Measurements from ENCODE around the gene APOLD1.
"Not testable (repeated sequence)": the region's sequence is repeated elsewhere in the genome, so short reads cannot be mapped to it uniquely, and the experiment has no call there.

APOLD1 gene

DNA sequence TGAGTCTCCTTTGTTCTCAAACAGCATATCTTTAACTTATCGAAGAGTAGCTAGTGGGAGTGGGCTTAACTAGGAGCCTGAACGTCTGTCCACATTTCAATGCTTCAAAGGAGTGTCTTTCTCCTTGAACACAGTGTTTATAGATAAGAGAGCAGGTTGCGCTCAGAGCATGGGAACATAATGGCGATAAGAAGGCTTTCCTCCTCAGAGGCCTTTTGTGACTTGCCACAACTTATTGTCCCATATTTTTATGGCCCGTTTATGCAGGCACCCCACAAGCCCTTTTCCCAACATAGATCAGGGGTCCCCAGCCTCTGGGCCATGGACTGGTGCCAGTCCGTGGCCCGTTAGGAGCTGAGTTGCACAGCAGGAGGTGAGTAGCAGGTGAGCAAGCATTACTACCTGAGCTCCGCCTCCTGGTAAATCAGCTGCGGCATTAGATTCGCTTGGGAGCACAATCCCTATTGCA is 25.1 kb downstream of the APOLD1 start:
- DNase-seq, result no peak

DNA sequence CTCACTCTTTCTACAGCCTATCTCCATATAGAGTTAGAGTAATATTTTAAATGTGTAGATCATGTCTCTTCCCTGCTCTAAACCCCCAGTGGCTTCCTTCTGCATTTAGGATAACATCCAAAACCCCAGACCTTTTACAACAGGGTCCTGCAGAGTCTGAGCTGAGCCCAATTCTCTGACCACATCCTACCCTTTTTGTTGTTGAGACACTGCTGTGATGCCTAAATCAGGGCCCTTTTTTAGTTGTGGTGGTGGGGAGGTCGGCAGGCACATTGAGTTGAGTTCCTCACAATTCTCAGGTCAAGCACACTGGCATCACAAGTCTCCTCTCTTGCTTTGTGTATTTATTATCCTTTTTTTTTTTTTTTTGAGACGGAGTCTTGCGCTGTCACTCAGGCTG is 25.9 kb downstream of the APOLD1 start:
- no peak for DNase-seq

- no peak for DNase-seq
These were observed 26.7 kb downstream of the APOLD1 start for GRCh38 chr12:12812174-12812573.

DNA sequence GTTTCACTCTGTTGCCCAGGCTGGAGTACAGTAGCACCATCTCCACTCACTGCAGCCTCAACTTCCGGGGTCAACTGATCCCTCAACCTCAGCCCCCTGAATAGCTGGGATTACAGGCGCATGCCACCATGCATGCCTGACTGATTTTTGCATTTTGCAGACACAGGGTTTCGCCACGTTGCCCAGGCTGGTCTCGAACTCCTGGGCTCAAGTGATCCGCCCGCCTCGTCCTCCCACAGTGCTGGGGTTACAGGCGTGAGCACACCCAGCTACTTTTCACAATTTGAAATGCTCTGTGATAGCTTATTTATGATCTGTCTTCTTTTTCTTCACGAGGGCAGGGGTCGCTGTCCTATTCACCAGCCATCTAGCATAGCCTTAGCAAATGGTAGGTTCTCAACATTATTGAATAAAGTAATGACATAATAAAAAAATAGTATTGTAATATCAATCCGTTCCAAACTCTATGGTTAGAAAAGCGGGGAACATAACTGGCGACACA is 27.2 kb downstream of the APOLD1 start:
- no peak for DNase-seq

DNA sequence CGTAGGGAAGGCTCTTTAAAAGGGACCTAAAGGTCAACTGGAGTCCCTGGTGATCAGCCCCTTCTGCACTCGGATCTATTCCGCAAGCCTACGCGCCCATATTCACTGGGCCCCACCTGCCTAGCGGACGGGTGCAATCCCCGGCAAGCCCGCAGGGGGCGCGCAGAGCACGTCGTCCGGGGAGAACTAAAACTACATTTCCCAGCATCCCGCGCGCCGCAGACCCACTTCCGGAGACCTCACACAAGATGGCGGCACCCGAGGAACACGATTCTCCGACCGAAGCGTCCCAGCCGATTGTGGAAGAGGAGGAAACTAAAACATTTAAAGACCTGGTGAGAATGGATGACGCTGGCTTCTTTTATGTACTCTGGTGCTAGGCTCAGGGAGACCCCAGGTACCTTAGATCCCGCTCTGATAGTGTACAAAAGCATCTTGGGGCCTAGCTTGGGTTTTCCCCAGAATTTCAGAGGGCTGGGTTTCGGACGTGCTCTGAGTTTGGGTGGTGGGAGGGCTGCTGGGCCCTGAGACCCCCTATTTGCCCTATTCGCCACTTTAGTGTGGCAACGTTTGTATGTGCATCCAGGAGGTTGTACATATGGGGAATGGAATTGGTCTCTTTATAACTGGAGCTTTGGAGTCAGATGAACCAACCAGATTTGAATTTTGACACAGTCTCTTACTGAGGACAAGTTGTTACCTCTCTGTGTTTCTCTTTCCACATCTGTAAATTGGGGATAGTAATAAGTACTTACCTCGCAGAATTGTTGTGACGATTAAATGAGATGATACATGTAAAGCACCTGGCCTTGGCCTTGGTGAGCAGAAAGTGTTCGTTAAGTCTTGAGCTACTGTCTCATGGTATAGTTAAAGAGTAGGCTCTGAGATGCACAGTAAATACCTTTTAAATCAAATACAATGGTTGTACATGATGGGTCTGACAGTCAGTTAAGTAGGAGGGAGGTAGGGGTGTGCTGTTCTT is 28.0 kb downstream of the APOLD1 start, which contains the start of gene DDX47:
DDX47 (plus strand) TSS at position 227 of the 982 bp plus-strand sequence; CDS start at position 249, 22 bp downstream.
- DNase-seq, result peak; percentile 89 to 96 (median 92)

- no peak for DNase-seq
These were observed 32.2 kb downstream of the APOLD1 start for GRCh38 chr12:12817616-12818015.

DNA sequence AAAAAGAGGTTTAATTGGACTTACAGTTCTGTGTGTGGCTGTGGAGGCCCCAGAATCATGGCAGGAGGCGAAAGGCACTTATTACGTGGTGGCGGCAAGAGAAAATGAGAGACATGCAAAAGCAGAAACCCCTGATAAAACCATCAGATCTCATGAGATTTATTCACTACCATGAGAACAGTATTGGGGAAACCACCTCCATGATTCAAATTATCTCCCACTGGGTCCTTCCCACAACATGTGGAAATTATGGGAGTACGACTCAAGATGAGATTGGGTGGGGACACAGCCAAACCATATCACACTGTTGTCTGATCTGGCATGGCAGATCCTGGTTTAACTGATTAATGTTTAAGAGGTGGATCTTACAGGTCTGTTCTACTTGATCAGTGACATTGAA is 33.2 kb downstream of the APOLD1 start:
- DNase-seq, result no peak

- no peak for DNase-seq
These were observed 33.8 kb downstream of the APOLD1 start for GRCh38 chr12:12819221-12819620.

DNA sequence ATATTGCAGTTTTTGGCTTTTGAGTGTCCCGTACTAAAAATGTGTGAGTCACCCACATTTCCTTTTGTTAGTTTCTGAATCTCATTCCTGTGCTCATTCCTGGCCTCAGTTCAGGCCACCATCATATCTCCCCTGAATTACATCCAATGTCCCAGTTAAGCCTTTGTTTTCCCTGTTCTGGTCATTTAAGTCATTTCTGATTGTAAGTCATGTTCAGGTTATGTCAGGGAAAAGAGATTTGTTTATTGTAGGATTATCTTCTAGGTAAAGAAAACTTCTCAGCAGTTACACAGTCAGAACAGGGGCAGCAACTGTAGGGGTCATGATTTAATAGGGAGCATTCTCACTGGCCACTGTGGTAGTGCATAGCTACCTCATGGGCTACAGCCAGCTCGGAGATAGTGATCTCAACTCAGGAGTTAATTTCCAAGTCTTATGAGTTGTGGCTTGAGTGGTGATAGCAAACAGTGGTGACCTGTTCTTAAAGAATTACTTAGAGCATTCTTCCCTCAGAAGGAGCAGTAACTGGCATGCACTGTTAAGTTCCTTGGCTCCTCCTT is 34.4 kb downstream of the APOLD1 start:
- DNase-seq, result no peak

- DNase-seq, result not testable (repeated sequence)
These were observed 34.9 kb downstream of the APOLD1 start for GRCh38 chr12:12820376-12820775.

GRCh38 chr12:12821975-12822374 is 36.5 kb downstream of the APOLD1 start:
- DNase-seq, result no peak

DNA sequence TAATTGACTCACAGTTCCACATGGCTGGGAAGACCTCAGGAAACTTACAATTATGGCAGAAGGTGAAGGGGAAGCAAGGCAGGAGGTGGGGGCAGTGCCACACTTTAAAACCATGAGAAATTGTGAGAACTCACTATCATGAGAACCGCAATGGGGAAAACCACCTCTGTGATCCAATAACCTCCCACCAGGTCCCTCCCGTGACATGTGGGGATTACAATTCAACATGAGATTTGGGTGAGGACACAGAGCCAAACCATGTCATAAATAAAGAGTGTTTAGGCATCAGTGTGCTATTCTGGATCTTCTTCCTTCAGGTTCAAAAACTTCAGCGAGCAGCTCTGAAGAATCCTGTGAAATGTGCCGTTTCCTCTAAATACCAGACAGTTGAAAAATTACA is 37.4 kb downstream of the APOLD1 start:
- no peak for DNase-seq

- DNase-seq, result no peak
These were observed 37.8 kb downstream of the APOLD1 start for GRCh38 chr12:12823300-12823699.

GRCh38 chr12:12823811-12824210 is 38.4 kb downstream of the APOLD1 start:
- DNase-seq, result no peak

GRCh38 chr12:12835378-12836146 is 50.1 kb downstream of the APOLD1 start:
- no peak for DNase-seq

DNA sequence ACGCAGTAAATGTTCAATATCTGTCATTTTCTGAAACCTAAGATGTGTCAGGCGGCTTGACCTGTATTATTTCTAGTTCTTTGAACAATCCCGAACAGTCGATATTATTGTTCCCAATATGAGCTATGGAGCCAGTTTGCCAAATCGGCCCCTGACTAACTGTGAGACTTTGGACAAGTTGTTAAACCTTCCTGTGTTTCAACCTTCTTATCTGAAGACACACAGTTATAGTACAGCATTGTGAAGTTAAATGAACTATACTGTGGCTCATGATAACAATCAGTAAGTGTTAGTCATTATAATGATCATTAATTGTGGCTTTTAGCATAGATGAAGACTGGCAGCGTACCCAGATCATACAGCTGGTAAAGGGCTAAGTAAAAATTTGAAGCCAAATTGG is 51.1 kb downstream of the APOLD1 start:
- DNase-seq, result no peak

DNA sequence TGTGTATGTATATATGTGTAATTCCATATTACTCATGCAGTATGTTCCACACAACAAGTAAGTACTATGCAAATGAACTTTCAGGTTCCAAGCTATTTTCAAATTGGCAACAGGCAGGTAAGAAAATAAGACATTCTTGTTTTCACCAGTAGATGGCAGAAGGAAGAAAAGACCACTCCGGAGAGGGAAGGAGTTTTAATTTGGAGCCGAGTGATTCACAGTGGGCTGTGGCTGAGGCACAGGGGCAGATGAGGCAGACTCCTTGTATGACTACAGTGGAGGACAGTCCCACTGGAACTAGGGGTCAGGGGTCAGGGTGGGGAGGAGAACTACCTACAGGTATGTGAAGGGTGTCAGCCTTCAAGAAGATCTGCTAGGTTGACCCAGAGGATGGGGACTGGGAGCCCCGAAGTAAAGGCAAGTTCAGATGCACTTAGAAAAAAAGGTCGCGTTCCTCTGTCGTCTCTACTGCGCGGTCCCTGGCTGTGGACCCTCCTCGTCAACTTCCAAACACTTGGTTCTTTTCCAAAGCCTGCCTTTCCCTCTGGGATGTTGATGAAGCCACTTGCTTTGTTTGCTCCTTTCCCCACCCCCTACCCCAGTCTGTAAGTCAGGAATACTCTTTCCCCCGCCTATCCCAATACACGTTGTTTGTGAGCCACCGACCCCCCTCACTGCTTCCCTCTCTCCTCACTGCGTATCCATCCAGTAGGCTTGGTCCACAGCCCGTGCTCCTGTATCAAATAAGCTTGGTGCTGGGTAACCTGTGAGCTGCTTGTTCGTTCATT is 51.8 kb downstream of the APOLD1 start:
- DNase-seq, result peak in 2 of 5 donors; percentile 10 to 62

DNA sequence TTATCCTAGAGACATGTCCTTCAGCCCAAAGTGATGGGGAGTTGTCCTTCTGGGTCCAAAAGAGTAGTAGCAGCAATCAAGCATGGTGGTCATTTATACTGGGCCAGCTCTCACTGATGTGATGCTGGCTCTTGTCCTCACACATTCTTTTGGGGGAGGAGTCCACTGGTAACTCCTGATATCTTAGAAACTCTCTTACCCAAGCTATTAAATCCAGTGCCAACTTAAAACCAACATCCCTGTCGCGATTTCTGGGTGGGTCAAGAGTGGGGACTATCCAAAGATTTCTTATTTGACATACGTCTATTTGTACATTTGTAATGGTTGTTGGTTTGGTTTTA is 52.3 kb downstream of the APOLD1 start:
- no peak for DNase-seq

- peak in 1 of 5 donors; percentile 14 for DNase-seq
These were observed 53.5 kb downstream of the APOLD1 start for GRCh38 chr12:12839003-12839395.

- DNase-seq, result not testable (repeated sequence)
These were observed 54.0 kb downstream of the APOLD1 start for GRCh38 chr12:12839439-12839838.

DNA sequence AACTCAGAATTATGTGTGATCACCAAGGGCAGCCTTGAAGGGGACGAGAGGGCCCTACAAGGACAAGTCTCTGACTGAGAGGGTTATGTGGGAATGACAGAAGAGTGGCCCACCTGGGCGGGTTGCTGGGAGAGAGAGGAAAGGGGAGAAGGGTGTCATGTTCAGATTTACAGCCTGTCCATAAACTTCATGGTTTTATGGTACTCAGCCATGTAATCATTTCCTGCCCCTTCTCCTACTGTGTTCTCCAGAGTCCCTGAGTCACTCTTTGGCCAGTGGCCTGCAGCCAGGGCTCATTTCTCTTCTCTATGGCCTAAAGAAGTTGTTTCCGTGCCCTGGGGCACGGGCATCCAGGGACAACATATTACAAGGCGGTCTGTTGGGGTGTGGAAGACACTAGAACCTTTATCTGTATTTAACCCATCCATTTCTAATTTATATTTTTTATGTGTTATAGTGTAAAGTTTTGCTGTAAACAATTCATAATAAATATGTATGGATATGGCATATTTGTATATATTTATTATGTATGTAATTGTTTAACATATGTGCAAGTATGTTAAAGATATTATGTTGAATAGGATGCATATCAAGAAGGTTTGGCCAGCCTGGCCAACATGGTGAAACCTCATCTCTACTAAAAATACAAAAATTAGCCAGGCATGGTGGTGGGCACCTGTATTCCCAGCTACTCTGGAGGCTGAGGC is 54.6 kb downstream of the APOLD1 start:
- no peak for DNase-seq

- DNase-seq, result no peak
These were observed 55.1 kb downstream of the APOLD1 start for GRCh38 chr12:12840580-12840899.
